GM06990 (cell line): ENCODE data around the gene TNFRSF1A.

Experiments used
- DNase-seq: peaks from one replicate; pipeline ENCODE4 v3.0.0-alpha.2; 2011; ENCODE audit not compliant: insufficient read length; ENCODE audit errors: extremely low read depth
- H3K27me3 ChIP-seq: replicated peaks from 2 replicates; pipeline ENCODE4 v1.6.0; 2011; ENCODE audit warnings: low read length; ENCODE audit not compliant: control insufficient read depth, insufficient read depth
- H3K36me3 ChIP-seq: 2 replicates; pipeline ENCODE4 v1.5.1; 2011; ENCODE audit warnings: low read length; ENCODE audit not compliant: control insufficient read depth, insufficient read depth
- H3K4me3 ChIP-seq: replicated peaks from 2 replicates; pipeline ENCODE4 v1.5.1; 2011; ENCODE audit warnings: low read depth, mild to moderate bottlenecking, control low read depth, low read length
- TF ChIP-seq, protein P1 (sequence below): IDR thresholded peaks from 2 replicates; pipeline ENCODE4 v1.5.1; 2011; ENCODE audit warnings: low read length, control low read depth, mild to moderate bottlenecking, inconsistent platforms; ENCODE audit not compliant: insufficient read depth, poor library complexity, severe bottlenecking

The TNFRSF1A gene

DNA sequence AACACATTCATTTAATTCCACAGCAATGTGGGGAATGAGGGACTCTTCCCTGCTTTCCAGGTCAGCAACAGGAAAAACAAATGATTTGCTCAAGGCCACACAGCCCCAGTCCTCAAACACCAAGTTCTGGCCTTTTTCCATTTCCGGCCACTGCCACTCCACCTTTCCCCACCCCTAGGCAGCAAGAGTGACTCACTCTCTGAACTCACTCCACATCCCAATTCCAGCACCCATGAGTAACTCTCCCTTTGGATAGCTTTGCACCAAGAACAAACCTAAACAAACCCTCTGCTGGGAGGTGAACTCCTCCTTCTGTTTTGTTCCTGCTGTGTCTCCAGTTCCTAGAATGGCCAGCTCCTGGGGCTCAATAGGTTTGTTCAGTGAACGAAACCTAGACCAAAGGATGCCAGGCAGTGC, 61.8 kb downstream of the TNFRSF1A start:
- TF ChIP-seq, protein P1, sequence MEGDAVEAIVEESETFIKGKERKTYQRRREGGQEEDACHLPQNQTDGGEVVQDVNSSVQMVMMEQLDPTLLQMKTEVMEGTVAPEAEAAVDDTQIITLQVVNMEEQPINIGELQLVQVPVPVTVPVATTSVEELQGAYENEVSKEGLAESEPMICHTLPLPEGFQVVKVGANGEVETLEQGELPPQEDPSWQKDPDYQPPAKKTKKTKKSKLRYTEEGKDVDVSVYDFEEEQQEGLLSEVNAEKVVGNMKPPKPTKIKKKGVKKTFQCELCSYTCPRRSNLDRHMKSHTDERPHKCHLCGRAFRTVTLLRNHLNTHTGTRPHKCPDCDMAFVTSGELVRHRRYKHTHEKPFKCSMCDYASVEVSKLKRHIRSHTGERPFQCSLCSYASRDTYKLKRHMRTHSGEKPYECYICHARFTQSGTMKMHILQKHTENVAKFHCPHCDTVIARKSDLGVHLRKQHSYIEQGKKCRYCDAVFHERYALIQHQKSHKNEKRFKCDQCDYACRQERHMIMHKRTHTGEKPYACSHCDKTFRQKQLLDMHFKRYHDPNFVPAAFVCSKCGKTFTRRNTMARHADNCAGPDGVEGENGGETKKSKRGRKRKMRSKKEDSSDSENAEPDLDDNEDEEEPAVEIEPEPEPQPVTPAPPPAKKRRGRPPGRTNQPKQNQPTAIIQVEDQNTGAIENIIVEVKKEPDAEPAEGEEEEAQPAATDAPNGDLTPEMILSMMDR = no peak
- Histone ChIP-seq H3K4me3 (no peak overlapping the region), H3K36me3 (no peaks in the 10 kb centered on the region), H3K27me3 (peaks cover 4% of the 10 kb centered on the region; the same call in 1 of the 2 replicates)
- DNase-seq = no peak

DNA sequence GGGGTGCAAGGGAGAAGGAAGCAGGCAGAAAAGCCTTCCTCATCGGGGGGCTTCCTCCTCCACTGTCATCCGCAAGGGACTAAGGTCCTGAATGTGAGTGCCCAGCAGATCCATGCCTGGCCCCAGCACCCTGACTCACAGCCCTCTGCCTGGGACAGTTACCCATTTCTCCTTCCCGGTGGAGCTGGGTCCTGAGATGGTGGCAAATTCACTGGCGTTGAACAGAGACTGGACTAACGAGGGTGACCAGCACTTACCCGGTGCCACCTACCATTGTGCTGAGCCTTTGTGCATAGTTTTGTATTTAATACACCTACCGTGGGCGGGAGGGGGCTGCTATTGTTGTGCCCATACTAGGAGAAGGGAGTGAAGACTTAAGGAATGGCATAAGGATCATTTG, 62.2 kb downstream of the TNFRSF1A start:
- no peaks in the 10 kb centered on the region for H3K36me3 ChIP-seq
- H3K4me3 ChIP-seq = no peak overlapping the region
- DNase-seq = no peak
- peaks cover 6% of the 10 kb centered on the region; the same call in 1 of the 2 replicates for H3K27me3 ChIP-seq
- TF ChIP-seq, protein P1 = no peak

DNA sequence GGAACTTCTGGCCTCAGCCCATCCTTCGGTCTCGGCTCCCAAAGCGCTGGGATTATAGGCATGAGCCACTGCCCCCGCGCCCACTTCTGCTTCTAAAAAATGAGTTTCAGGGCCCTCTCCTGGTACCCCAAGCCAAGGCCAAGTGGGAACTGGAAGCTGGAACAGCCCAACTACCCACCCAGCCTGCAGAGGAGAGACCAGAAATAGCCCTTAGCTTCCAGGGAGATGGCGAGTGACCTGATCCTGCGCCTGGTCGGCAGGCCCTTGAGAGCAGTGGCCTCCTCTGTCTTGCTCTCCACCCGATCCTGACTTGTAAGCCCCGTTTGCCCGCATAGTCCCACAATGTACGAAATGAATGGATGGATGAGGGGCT, 62.6 kb downstream of the TNFRSF1A start:
- H3K36me3 ChIP-seq = no peaks in the 10 kb centered on the region
- peaks cover 6% of the 10 kb centered on the region; the same call in 1 of the 2 replicates for H3K27me3 ChIP-seq
- TF ChIP-seq, protein P1 = no peak
- DNase-seq = no peak
- no peak overlapping the region for H3K4me3 ChIP-seq
